Panc1 (cell line): ENCODE results near the gene BBS9.

Experiments
- TCF7L2 ChIP-seq: IDR thresholded peaks from 2 replicates; pipeline ENCODE4 v1.6.1; 2011; ENCODE audit warnings: mild to moderate bottlenecking, low read depth, low read length, inconsistent platforms
- TF ChIP-seq, protein P1 (sequence below): fragments of 450-650 bp; IDR thresholded peaks from 2 replicates; pipeline ENCODE4 v1.5.1; 2017; ENCODE audit warnings: mild to moderate bottlenecking

DNA sequence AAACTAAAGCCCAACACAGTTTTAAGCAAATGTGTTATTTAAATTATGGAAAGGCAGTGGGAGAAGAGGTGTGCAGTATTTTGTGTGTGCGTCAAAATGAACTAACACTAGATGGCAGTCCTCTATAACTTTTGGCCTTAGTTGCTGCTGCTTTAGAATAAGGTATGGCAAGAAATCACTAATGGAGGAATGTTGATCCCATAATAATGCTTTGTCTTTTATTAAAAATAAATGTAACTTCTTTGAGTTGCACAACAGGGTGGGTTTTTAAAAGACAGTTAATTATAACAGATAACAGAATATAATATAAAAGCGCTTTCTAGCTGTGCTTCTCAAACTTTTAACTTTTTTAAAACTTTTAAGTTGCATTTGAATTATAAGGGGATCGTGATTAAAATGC lies 56.4 kb downstream of the BBS9 start:
- TF ChIP-seq, protein P1, sequence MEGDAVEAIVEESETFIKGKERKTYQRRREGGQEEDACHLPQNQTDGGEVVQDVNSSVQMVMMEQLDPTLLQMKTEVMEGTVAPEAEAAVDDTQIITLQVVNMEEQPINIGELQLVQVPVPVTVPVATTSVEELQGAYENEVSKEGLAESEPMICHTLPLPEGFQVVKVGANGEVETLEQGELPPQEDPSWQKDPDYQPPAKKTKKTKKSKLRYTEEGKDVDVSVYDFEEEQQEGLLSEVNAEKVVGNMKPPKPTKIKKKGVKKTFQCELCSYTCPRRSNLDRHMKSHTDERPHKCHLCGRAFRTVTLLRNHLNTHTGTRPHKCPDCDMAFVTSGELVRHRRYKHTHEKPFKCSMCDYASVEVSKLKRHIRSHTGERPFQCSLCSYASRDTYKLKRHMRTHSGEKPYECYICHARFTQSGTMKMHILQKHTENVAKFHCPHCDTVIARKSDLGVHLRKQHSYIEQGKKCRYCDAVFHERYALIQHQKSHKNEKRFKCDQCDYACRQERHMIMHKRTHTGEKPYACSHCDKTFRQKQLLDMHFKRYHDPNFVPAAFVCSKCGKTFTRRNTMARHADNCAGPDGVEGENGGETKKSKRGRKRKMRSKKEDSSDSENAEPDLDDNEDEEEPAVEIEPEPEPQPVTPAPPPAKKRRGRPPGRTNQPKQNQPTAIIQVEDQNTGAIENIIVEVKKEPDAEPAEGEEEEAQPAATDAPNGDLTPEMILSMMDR = peak; percentile 79; the same call in 1 of the 2 replicates
- no peak for TF ChIP-seq TCF7L2
